IMR-90 (cell line): ENCODE results near the gene SLC25A24.

Experiments
- CEBPB ChIP-seq: IDR thresholded peaks from 2 replicates; pipeline ENCODE4 v1.6.1; 2012; ENCODE audit warnings: low read depth, low read length, improper control_type of control experiment
- CHD1 ChIP-seq: IDR thresholded peaks from 2 replicates; pipeline ENCODE4 v1.6.1; 2012; ENCODE audit warnings: low read depth, low read length, improper control_type of control experiment
- FOS ChIP-seq: fragments of 150-350 bp; IDR thresholded peaks from 2 replicates; pipeline ENCODE4 v1.6.1; 2016; ENCODE audit warnings: low read depth, low read length
- MAFK ChIP-seq: IDR thresholded peaks from 2 replicates; pipeline ENCODE4 v1.6.1; 2012; ENCODE audit warnings: low read depth, low read length, improper control_type of control experiment
- MXI1 ChIP-seq: IDR thresholded peaks from 2 replicates; pipeline ENCODE4 v1.6.1; 2012; ENCODE audit warnings: low read depth, mild to moderate bottlenecking, low read length, moderate library complexity, borderline replicate concordance
- POLR2A ChIP-seq: IDR thresholded peaks from 2 replicates; pipeline ENCODE4 v1.6.1; 2012; ENCODE audit warnings: mild to moderate bottlenecking, low read depth, low read length
- RAD21 ChIP-seq: IDR thresholded peaks from 2 replicates; pipeline ENCODE4 v1.6.1; 2012; ENCODE audit warnings: low read length, improper control_type of control experiment
- RFX5 ChIP-seq: IDR thresholded peaks from 2 replicates; pipeline ENCODE4 v1.8.0; 2012; ENCODE audit warnings: low read depth, mild to moderate bottlenecking, low read length, moderate library complexity
- SMC3 ChIP-seq: fragments of 150-350 bp; IDR thresholded peaks from 2 replicates; pipeline ENCODE4 v1.6.1; 2016; ENCODE audit warnings: low read depth, mild to moderate bottlenecking, antibody characterized with exemption, low read length, moderate library complexity
- TF ChIP-seq, protein P1 (sequence below): conservative IDR thresholded peaks from 2 replicates; pipeline ENCODE4 v1.5.1; 2012; ENCODE audit warnings: mild to moderate bottlenecking, low read depth, low read length, improper control_type of control experiment
- TF ChIP-seq, protein P2 (sequence below): fragments of 150-350 bp; IDR thresholded peaks from 2 replicates; pipeline ENCODE4 v1.6.1; 2017; ENCODE audit warnings: mild to moderate bottlenecking, antibody characterized with exemption, low read length, low read depth

DNA sequence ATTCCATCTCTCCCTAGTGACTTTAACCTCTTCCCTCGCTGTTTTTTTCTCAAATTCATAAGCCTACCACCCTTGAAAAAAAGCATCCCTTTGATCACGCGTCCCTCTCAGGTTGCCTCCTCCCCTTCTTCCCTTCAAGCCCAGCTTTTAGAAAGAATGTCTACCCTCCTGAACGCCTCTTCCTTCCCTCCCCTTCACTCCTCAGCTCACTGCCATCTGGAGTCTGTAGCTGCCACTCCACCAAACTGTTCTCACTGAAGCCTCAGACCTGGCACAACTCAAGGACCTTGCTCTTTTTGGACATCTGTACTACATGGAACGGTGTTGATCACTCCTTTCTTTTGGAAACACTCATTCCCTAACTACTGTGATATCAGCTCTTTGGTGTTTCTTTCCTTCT lies 80.6 kb downstream of the SLC25A24 start:
- TF ChIP-seq POLR2A (no peak), RAD21 (no peak), MXI1 (no peak), CEBPB (no peak), RFX5 (no peak), FOS (no peak), MAFK (no peak), SMC3 (no peak), CHD1 (no peak)
- TF ChIP-seq, protein P1, sequence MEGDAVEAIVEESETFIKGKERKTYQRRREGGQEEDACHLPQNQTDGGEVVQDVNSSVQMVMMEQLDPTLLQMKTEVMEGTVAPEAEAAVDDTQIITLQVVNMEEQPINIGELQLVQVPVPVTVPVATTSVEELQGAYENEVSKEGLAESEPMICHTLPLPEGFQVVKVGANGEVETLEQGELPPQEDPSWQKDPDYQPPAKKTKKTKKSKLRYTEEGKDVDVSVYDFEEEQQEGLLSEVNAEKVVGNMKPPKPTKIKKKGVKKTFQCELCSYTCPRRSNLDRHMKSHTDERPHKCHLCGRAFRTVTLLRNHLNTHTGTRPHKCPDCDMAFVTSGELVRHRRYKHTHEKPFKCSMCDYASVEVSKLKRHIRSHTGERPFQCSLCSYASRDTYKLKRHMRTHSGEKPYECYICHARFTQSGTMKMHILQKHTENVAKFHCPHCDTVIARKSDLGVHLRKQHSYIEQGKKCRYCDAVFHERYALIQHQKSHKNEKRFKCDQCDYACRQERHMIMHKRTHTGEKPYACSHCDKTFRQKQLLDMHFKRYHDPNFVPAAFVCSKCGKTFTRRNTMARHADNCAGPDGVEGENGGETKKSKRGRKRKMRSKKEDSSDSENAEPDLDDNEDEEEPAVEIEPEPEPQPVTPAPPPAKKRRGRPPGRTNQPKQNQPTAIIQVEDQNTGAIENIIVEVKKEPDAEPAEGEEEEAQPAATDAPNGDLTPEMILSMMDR = no peak
- TF ChIP-seq, protein P2, sequence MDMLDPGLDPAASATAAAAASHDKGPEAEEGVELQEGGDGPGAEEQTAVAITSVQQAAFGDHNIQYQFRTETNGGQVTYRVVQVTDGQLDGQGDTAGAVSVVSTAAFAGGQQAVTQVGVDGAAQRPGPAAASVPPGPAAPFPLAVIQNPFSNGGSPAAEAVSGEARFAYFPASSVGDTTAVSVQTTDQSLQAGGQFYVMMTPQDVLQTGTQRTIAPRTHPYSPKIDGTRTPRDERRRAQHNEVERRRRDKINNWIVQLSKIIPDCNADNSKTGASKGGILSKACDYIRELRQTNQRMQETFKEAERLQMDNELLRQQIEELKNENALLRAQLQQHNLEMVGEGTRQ = no peak
